AG09319 (cell line): ENCODE measurements around the gene FAM81B.
"Not testable (repeated sequence)": the region's sequence is repeated elsewhere in the genome, so short reads cannot be mapped to it uniquely, and the experiment has no call there.

ENCODE experiments used
- DNase-seq: peaks from one replicate; pipeline ENCODE4 v3.0.0-alpha.2; 2010; ENCODE audit warnings: low read depth; ENCODE audit errors: extremely low read depth
- CTCF ChIP-seq: IDR thresholded peaks from 2 replicates; pipeline ENCODE4 v1.5.1; 2011; ENCODE audit warnings: low read depth, mild to moderate bottlenecking, inconsistent platforms, low read length, moderate library complexity

The FAM81B gene

DNA sequence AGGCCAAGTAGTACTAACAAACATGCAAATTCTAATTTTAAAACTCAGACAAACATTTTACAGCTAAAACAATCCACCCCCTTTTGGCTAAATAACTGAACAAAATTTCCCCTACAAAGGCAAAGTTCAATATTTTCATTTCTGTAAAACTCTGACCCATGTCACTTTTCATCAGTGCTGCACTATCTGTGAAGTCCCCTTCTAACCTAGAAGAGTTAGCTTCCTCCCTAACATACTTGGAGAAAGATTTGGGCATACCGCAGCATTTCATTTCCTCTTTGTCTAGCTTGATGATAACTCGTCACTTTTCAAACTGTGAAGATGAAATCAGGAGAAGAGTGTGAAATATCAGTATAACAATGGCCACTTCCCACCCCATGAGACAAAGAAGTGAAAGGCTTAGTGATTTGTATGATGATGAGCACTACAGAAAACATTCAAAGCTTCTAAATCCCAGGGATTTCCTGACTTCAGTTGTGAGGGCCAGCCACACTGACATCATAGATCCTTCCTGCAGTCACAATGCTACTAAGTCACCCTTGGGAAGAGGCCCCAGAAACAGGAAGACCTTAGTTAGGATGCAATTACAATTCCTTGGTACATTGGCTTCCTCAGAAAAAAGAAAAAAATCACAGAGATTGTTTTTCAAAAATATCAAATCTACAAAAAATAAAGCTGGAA lies at the start of gene FAM81B:
FAM81B (plus strand) TSS at position 555 of the 681 bp plus-strand sequence; CDS start at position 579, 24 bp downstream.
- no peak for TF ChIP-seq CTCF
- no peak for DNase-seq

GRCh38 chr5:95341444-95341843 lies 49.7 kb upstream of the FAM81B start:
- DNase-seq = not testable (repeated sequence)

DNA sequence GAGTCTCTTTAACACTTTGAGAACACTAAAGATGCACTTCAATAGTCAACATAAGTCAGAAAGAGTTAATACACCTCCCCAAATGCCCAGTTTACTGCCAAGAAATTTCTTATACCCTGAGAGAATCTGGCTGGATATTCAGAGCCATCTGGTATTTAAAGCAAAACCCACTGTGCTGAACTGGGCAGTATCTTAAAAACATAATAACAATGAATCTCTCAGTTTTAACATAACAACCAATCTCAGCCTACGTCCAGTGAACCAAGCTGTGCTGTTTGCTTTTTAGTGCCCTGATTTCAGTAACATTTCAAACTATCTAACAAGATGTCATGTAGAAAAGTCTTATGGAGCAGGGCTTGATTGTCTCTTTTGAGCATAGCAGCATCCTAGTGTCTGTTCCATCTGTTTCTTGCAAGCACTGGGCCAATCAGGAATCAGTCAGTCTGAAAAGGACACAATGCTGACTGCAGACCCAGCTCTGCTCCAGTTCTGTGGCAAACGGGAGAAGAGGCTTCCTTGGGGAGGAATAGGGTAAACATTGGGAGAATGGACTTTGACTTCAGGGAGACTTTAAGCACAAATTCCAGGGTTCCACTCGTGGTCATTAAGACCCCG lies 43.6 kb upstream of the FAM81B start:
- TF ChIP-seq CTCF = no peak
- DNase-seq = no peak

- no peak for DNase-seq
- TF ChIP-seq CTCF = no peak
Measured at GRCh38 chr5:95350631-95351030, 40.5 kb upstream of the FAM81B start.

DNA sequence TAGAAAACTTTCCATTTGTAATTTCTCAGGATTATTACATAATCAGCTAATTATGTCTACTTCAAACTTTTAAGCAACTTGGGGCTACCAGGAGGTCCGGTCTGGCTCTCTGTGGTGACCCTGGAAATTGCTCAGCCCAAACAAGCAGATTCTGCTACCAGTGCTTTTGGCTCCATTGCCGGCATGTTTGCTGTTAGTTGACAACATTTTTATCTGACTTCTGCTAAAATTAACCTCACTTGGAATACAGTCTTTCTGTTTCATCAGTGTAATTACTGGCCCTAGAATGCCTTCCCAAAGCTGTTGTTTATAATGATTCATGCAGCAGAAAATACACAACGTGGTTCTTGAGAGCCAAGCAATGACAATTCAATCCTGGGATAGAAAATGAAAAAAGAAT lies 38.5 kb upstream of the FAM81B start:
- DNase-seq = no peak
- TF ChIP-seq CTCF = no peak

DNA sequence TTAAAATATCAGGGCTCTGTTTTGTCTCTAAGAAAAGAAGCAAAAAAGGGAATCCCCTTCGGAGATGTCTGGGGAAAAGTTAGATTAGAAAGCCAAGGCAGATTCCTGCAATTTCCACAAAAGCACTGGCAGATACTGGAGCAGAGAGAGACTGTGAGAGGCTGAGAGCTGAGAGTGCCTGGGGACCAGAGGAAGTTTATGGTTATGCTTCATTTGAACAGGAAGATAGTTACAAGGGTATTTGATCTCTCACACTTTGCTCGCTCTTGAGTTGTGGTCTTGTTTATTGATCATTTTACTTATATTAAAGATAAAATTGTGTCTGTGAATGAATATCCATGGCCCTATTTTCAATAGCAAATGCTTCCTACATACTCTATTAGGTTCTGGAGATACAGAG lies 32.8 kb upstream of the FAM81B start:
- TF ChIP-seq CTCF = no peak
- DNase-seq = no peak

GRCh38 chr5:95358848-95359247 lies 32.3 kb upstream of the FAM81B start:
- no peak for DNase-seq
- no peak for TF ChIP-seq CTCF

GRCh38 chr5:95360667-95361066 lies 30.5 kb upstream of the FAM81B start:
- DNase-seq = not testable (repeated sequence)
